Measurements from ENCODE around the gene NHP2. TPM values are rescaled to one million over a fixed set of nuclear protein-coding genes. Genes with fewer than 3 reads are reported as not detected.

NHP2 gene
- total RNA-seq, 3 donors from 2014 or later (not counting 1 experiment from before 2014, with no cell fraction given): 39.2 to 43.5 (median 40.2) TPM

- Histone ChIP-seq H3K27ac (ENCODE audit: low read length) (no peak overlapping the region), H3K9me3 (ENCODE audit: control insufficient read depth, insufficient read depth, low read length) (no peaks in the 10 kb centered on the region), H3K27me3 (ENCODE audit: control insufficient read depth, insufficient read depth, low read length) (peaks cover 2% of the 10 kb centered on the region), H3K4me1 (ENCODE audit: control insufficient read depth, insufficient read depth, low read length) (peaks cover 34% of the 10 kb centered on the region), H3K4me3 (ENCODE audit: low read length) (no peak overlapping the region), H3K36me3 (ENCODE audit: control insufficient read depth, insufficient read depth, low read length) (no peaks in the 10 kb centered on the region)
- Mint-ChIP-seq H3K4me1 (peaks cover 15 to 22% of the 10 kb centered on the region in 2 donors), H3K36me3 (no peaks in the 10 kb centered on the region), H3K9me3 (no peaks in the 10 kb centered on the region), H3K27me3 (ENCODE audit: low read depth in 2 of 2) (peaks cover 8 to 28% of the 10 kb centered on the region in 2 donors), H3K27ac (no peak overlapping the region), H3K4me3 (no peak overlapping the region)
- intact Hi-C loops (cut with micrococcal nuclease): loop anchor here (10.0 kb wide), 1 partner anchor 124 kb away; the partner anchor contains the start of gene PHYKPL
- WGBS (ENCODE audit: insufficient coverage): 92% methylated on average over 9 of the region's 9 CpGs
- DNase-seq (no peak), ATAC-seq (no peak)
- no peak for TF ChIP-seq CTCF (IDR thresholded peaks at IDR 0.05)
These were observed 43.2 kb downstream of the NHP2 start for GRCh38 chr5:178110511-178110910.

- H3K27me3 Mint-ChIP-seq (ENCODE audit: low read depth in 2 of 2): peaks cover 8 to 28% of the 10 kb centered on the region in 2 donors
- DNase-seq (no peak), ATAC-seq (no peak)
- no peak overlapping the region for H3K27ac ChIP-seq (ENCODE audit: low read length)
- no peak overlapping the region for H3K27ac Mint-ChIP-seq
- no peaks in the 10 kb centered on the region for H3K36me3 Mint-ChIP-seq
- intact Hi-C loops (cut with micrococcal nuclease): no loop called here
- H3K4me3 ChIP-seq (ENCODE audit: low read length): no peak overlapping the region
- peaks cover 18% of the 10 kb centered on the region for H3K4me1 ChIP-seq (ENCODE audit: control insufficient read depth, insufficient read depth, low read length)
- H3K4me3 Mint-ChIP-seq: no peak overlapping the region
- H3K4me1 Mint-ChIP-seq: peaks cover 0 to 6% of the 10 kb centered on the region in 2 donors
- H3K36me3 ChIP-seq (ENCODE audit: control insufficient read depth, insufficient read depth, low read length): no peaks in the 10 kb centered on the region
- H3K9me3 ChIP-seq (ENCODE audit: control insufficient read depth, insufficient read depth, low read length): no peaks in the 10 kb centered on the region
- H3K27me3 ChIP-seq (ENCODE audit: control insufficient read depth, insufficient read depth, low read length): peaks cover 2% of the 10 kb centered on the region
- no peak for TF ChIP-seq CTCF (IDR thresholded peaks at IDR 0.05)
- no peaks in the 10 kb centered on the region for H3K9me3 Mint-ChIP-seq
These were observed 44.7 kb downstream of the NHP2 start for GRCh38 chr5:178108966-178109365.

GRCh38 chr5:178108446-178108845 is 45.2 kb downstream of the NHP2 start:
- H3K27ac Mint-ChIP-seq: no peak overlapping the region
- H3K36me3 Mint-ChIP-seq: no peaks in the 10 kb centered on the region
- no peak overlapping the region for H3K27ac ChIP-seq (ENCODE audit: low read length)
- H3K27me3 Mint-ChIP-seq (ENCODE audit: low read depth in 2 of 2): peaks cover 8 to 32% of the 10 kb centered on the region in 2 donors
- H3K9me3 ChIP-seq (ENCODE audit: control insufficient read depth, insufficient read depth, low read length): no peaks in the 10 kb centered on the region
- peaks cover 2% of the 10 kb centered on the region for H3K27me3 ChIP-seq (ENCODE audit: control insufficient read depth, insufficient read depth, low read length)
- ATAC-seq (no peak), DNase-seq (no peak)
- intact Hi-C loops (cut with micrococcal nuclease): no loop called here
- no peak overlapping the region for H3K4me3 ChIP-seq (ENCODE audit: low read length)
- 87% methylated on average over 7 of the region's 7 CpGs for WGBS (ENCODE audit: insufficient coverage)
- peaks cover 15% of the 10 kb centered on the region for H3K4me1 ChIP-seq (ENCODE audit: control insufficient read depth, insufficient read depth, low read length)
- no peaks in the 10 kb centered on the region for H3K9me3 Mint-ChIP-seq
- H3K4me1 Mint-ChIP-seq: peaks cover 0 to 6% of the 10 kb centered on the region in 2 donors
- no peak for TF ChIP-seq CTCF (IDR thresholded peaks at IDR 0.05)
- H3K36me3 ChIP-seq (ENCODE audit: control insufficient read depth, insufficient read depth, low read length): no peaks in the 10 kb centered on the region
- no peak overlapping the region for H3K4me3 Mint-ChIP-seq

- Mint-ChIP-seq H3K4me3 (no peak overlapping the region), H3K27me3 (ENCODE audit: low read depth in 2 of 2) (peaks cover 8 to 30% of the 10 kb centered on the region in 2 donors), H3K36me3 (no peaks in the 10 kb centered on the region), H3K27ac (no peak overlapping the region), H3K4me1 (peaks cover 0 to 2% of the 10 kb centered on the region in 2 donors), H3K9me3 (no peaks in the 10 kb centered on the region)
- Histone ChIP-seq H3K4me3 (ENCODE audit: low read length) (no peak overlapping the region), H3K9me3 (ENCODE audit: control insufficient read depth, insufficient read depth, low read length) (no peaks in the 10 kb centered on the region), H3K27ac (ENCODE audit: low read length) (no peak overlapping the region), H3K4me1 (ENCODE audit: control insufficient read depth, insufficient read depth, low read length) (peaks cover 12% of the 10 kb centered on the region), H3K27me3 (ENCODE audit: control insufficient read depth, insufficient read depth, low read length) (peaks cover 2% of the 10 kb centered on the region), H3K36me3 (ENCODE audit: control insufficient read depth, insufficient read depth, low read length) (no peaks in the 10 kb centered on the region)
- no peak for TF ChIP-seq CTCF (IDR thresholded peaks at IDR 0.05)
- no peak for DNase-seq
- intact Hi-C loops (cut with micrococcal nuclease): no loop called here
- 96% methylated on average over 5 of the region's 5 CpGs for WGBS (ENCODE audit: insufficient coverage)
- no peak for ATAC-seq
These were observed 45.9 kb downstream of the NHP2 start for GRCh38 chr5:178107756-178108310.
